ENCODE results near the gene YEATS2. TPM values are rescaled to one million over a fixed set of nuclear protein-coding genes. Genes with fewer than 3 reads are reported as not detected.

Gene YEATS2
- total and polyA plus RNA-seq, 2 donors from 2014 or later: 4.7 to 20.5 TPM

DNA sequence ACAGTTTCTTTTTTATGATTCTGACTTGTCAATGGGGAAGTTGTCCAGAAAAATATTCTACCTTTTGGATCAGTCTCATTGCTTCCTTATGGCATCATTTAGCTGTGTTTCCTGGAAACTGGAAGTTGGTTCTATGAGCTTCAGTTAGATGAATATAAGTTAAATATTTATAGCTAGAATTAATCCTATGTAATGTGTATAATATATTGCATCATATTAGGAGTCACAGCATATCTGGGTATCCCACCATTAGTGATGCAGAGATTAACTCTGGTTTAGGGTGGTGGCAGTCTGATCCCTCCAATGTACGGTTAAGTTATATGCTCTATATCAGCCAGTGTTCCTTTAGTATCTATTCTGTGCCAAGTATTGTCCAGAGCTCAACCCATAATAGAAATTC is 42.9 kb upstream of the YEATS2 start:
- H3K9ac ChIP-seq (ENCODE audit: low read length in 3 of 3): no peak overlapping the region
- no peak for TF ChIP-seq CTCF (IDR thresholded peaks at IDR 0.05; ENCODE audit: borderline replicate concordance, extremely low read depth, insufficient read depth)
- no peak overlapping the region for H3K4me3 ChIP-seq (ENCODE audit: low read length in 3 of 3)
- H3K36me3 ChIP-seq (ENCODE audit: control insufficient read depth in 2 of 3, insufficient read depth in 3 of 3, low read length in 3 of 3): peaks cover 14 to 41% (median 30%) of the 10 kb centered on the region in 3 donors
- no peaks in the 10 kb centered on the region for H3K4me1 ChIP-seq (ENCODE audit: control insufficient read depth in 2 of 3, insufficient read depth in 2 of 3, low read depth in 1 of 3, low read length in 3 of 3)
- intact Hi-C loops (cut with DNase I): no loop called here
- FAIRE-seq (no peak), DNase-seq (no peak)
- peaks cover 0 to 20% (median 10%) of the 10 kb centered on the region in 3 donors for H3K9me3 ChIP-seq (ENCODE audit: control insufficient read depth in 2 of 3, insufficient read depth in 1 of 3, low read length in 3 of 3)
- H3K27me3 ChIP-seq (ENCODE audit: control insufficient read depth, insufficient read depth, low read length): no peaks in the 10 kb centered on the region
- no peak overlapping the region for H3K27ac ChIP-seq (ENCODE audit: low read depth in 2 of 2, low read length in 2 of 2)

DNA sequence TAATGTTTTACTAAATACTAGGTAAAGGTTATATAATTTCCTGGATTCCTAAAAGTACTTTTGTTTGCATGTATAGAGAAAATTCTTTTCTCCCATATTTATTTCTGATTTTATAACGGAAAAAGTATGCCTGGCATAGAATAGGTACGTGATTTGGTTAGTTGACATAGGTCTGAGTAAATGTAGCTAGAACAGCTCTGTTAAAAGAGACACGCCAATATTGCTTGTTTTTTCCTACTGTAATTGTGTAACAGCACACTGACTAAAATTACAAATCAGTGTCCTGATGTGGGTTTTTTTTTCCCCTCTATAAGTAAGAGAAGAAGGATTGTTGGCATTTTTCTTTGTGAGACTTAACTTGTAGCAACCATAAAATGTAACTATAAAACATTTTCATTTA is 35.5 kb upstream of the YEATS2 start:
- no peak for TF ChIP-seq CTCF (IDR thresholded peaks at IDR 0.05; ENCODE audit: borderline replicate concordance, extremely low read depth, insufficient read depth)
- DNase-seq: no peak
- H3K4me3 ChIP-seq (ENCODE audit: low read length in 3 of 3): no peak overlapping the region
- peaks cover 4 to 33% (median 12%) of the 10 kb centered on the region in 3 donors for H3K36me3 ChIP-seq (ENCODE audit: control insufficient read depth in 2 of 3, insufficient read depth in 3 of 3, low read length in 3 of 3)
- intact Hi-C loops (cut with DNase I): no loop called here
- no peaks in the 10 kb centered on the region for H3K4me1 ChIP-seq (ENCODE audit: control insufficient read depth in 2 of 3, insufficient read depth in 2 of 3, low read depth in 1 of 3, low read length in 3 of 3)
- H3K27me3 ChIP-seq (ENCODE audit: control insufficient read depth, insufficient read depth, low read length): no peaks in the 10 kb centered on the region
- FAIRE-seq: no peak
- no peak overlapping the region for H3K9ac ChIP-seq (ENCODE audit: low read length in 3 of 3)
- H3K27ac ChIP-seq (ENCODE audit: low read depth in 2 of 2, low read length in 2 of 2): no peak overlapping the region
- H3K9me3 ChIP-seq (ENCODE audit: control insufficient read depth in 2 of 3, insufficient read depth in 1 of 3, low read length in 3 of 3): no peaks in the 10 kb centered on the region

GRCh38 chr3:183664913-183665381 is 32.6 kb upstream of the YEATS2 start:
- FAIRE-seq (no peak), DNase-seq (no peak)
- Histone ChIP-seq H3K9ac (ENCODE audit: low read length in 3 of 3) (no peak overlapping the region), H3K27me3 (ENCODE audit: control insufficient read depth, insufficient read depth, low read length) (no peaks in the 10 kb centered on the region), H3K36me3 (ENCODE audit: control insufficient read depth in 2 of 3, insufficient read depth in 3 of 3, low read length in 3 of 3) (peaks cover 10 to 24% (median 15%) of the 10 kb centered on the region in 3 donors), H3K27ac (ENCODE audit: low read depth in 2 of 2, low read length in 2 of 2) (no peak overlapping the region), H3K9me3 (ENCODE audit: control insufficient read depth in 2 of 3, insufficient read depth in 1 of 3, low read length in 3 of 3) (no peaks in the 10 kb centered on the region), H3K4me1 (ENCODE audit: control insufficient read depth in 2 of 3, insufficient read depth in 2 of 3, low read depth in 1 of 3, low read length in 3 of 3) (no peaks in the 10 kb centered on the region), H3K4me3 (ENCODE audit: low read length in 3 of 3) (no peak overlapping the region)
- TF ChIP-seq CTCF (IDR thresholded peaks at IDR 0.05; ENCODE audit: borderline replicate concordance, extremely low read depth, insufficient read depth): no peak
- intact Hi-C loops (cut with DNase I): no loop called here

GRCh38 chr3:183680061-183680460 is 17.5 kb upstream of the YEATS2 start:
- Histone ChIP-seq H3K4me1 (ENCODE audit: control insufficient read depth in 2 of 3, insufficient read depth in 2 of 3, low read depth in 1 of 3, low read length in 3 of 3) (no peaks in the 10 kb centered on the region), H3K4me3 (ENCODE audit: low read length in 3 of 3) (no peak overlapping the region), H3K9ac (ENCODE audit: low read length in 3 of 3) (no peak overlapping the region), H3K36me3 (ENCODE audit: control insufficient read depth in 2 of 3, insufficient read depth in 3 of 3, low read length in 3 of 3) (peaks cover 0 to 18% (median 15%) of the 10 kb centered on the region in 3 donors), H3K27ac (ENCODE audit: low read depth in 2 of 2, low read length in 2 of 2) (no peak overlapping the region), H3K27me3 (ENCODE audit: control insufficient read depth, insufficient read depth, low read length) (no peaks in the 10 kb centered on the region), H3K9me3 (ENCODE audit: control insufficient read depth in 2 of 3, insufficient read depth in 1 of 3, low read length in 3 of 3) (no peaks in the 10 kb centered on the region)
- DNase-seq: no peak
- intact Hi-C loops (cut with DNase I): no loop called here
- TF ChIP-seq CTCF (IDR thresholded peaks at IDR 0.05; ENCODE audit: borderline replicate concordance, extremely low read depth, insufficient read depth): no peak
- no peak for FAIRE-seq

Measured in kidney (tissue), 14 donors.